ENCODE measurements around the gene RASSF5. TPM values are rescaled to one million over a fixed set of nuclear protein-coding genes. Genes with fewer than 3 reads are reported as not detected.

The RASSF5 gene
- total and polyA plus RNA-seq, 10 of the 15 experiments (the other 5 are each of a cell fraction or from before 2014, with no cell fraction given), result 14.0 to 89.6 (median 68.9) TPM

- TF ChIP-seq RELB (IDR thresholded peaks at IDR 0.05; ENCODE audit: low read depth) (no peak), SIX5 (IDR thresholded peaks at IDR 0.05; ENCODE audit: low read depth, low read length, severe bottlenecking) (no peak), EED (IDR thresholded peaks at IDR 0.05; ENCODE audit: low read depth) (no peak), EP300 (IDR thresholded peaks at IDR 0.05; ENCODE audit: borderline replicate concordance in 1 of 2, control insufficient read depth in 1 of 2, low read depth in 2 of 2, low read length in 2 of 2) (no peak), CHD4 (IDR thresholded peaks at IDR 0.05) (no peak), TCF7 (IDR thresholded peaks at IDR 0.05; ENCODE audit: borderline replicate concordance) (no peak), ZNF217 (IDR thresholded peaks at IDR 0.05) (no peak), MLLT1 (IDR thresholded peaks at IDR 0.05) (no peak), BACH1 (IDR thresholded peaks at IDR 0.05; ENCODE audit: borderline replicate concordance) (no peak), ESRRA (IDR thresholded peaks at IDR 0.05; ENCODE audit: low read length) (no peak), NR2F1 (conservative IDR thresholded peaks at IDR 0.05) (no peak), BMI1 (IDR thresholded peaks at IDR 0.05; ENCODE audit: borderline replicate concordance) (no peak), STAT1 (conservative IDR thresholded peaks at IDR 0.05) (no peak), WRNIP1 (IDR thresholded peaks at IDR 0.05; ENCODE audit: borderline replicate concordance, low read depth, low read length) (no peak), TBL1XR1 (IDR thresholded peaks at IDR 0.05; ENCODE audit: low read depth, low read length) (no peak), SUZ12 (IDR thresholded peaks at IDR 0.05; ENCODE audit: unreplicated experiment) (no peak), RB1 (IDR thresholded peaks at IDR 0.05; ENCODE audit: borderline replicate concordance) (0 out of 2 replicates have a peak, but pooled peaks have one; percentile 28), E4F1 (IDR thresholded peaks at IDR 0.05; ENCODE audit: borderline replicate concordance, partially characterized antibody) (no peak), HDAC2 (IDR thresholded peaks at IDR 0.05) (no peak)
- TF ChIP-seq, protein P1, sequence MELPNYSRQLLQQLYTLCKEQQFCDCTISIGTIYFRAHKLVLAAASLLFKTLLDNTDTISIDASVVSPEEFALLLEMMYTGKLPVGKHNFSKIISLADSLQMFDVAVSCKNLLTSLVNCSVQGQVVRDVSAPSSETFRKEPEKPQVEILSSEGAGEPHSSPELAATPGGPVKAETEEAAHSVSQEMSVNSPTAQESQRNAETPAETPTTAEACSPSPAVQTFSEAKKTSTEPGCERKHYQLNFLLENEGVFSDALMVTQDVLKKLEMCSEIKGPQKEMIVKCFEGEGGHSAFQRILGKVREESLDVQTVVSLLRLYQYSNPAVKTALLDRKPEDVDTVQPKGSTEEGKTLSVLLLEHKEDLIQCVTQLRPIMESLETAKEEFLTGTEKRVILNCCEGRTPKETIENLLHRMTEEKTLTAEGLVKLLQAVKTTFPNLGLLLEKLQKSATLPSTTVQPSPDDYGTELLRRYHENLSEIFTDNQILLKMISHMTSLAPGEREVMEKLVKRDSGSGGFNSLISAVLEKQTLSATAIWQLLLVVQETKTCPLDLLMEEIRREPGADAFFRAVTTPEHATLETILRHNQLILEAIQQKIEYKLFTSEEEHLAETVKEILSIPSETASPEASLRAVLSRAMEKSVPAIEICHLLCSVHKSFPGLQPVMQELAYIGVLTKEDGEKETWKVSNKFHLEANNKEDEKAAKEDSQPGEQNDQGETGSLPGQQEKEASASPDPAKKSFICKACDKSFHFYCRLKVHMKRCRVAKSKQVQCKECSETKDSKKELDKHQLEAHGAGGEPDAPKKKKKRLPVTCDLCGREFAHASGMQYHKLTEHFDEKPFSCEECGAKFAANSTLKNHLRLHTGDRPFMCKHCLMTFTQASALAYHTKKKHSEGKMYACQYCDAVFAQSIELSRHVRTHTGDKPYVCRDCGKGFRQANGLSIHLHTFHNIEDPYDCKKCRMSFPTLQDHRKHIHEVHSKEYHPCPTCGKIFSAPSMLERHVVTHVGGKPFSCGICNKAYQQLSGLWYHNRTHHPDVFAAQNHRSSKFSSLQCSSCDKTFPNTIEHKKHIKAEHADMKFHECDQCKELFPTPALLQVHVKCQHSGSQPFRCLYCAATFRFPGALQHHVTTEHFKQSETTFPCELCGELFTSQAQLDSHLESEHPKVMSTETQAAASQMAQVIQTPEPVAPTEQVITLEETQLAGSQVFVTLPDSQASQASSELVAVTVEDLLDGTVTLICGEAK (IDR thresholded peaks at IDR 0.05; ENCODE audit: borderline replicate concordance), result no peak
Measured at GRCh38 chr1:206583707-206584648, 76.6 kb downstream of the RASSF5 start (continued).
